T-helper 1 cell treated with Interleukin-12 subunit alpha and Interleukin-12 subunit beta and Interleukin-4 antibody, amounts not matched to agents 30 ng/mL and 1 ng/mL, for 36 hours (primary cell): Measurements from ENCODE around the gene GIT2. TPM values are rescaled to one million over a fixed set of nuclear protein-coding genes. Genes with fewer than 3 reads are reported as not detected.
"Not testable (repeated sequence)": the region's sequence is repeated elsewhere in the genome, so short reads cannot be mapped to it uniquely, and the experiment has no call there.

Experiments used
- intact Hi-C: fragments of 100-400 bp; cut with micrococcal nuclease; formaldehyde crosslinking; loops from one replicate; pipeline ENCODE4 v1.15.1; 2024
- total RNA-seq: library from RNA; stranded (reverse); gene quantifications from 2 replicates; pipeline ENCODE4 v1.2.3, GENCODE V29; 2022

GIT2 gene
- total RNA-seq, 1 donor from 2014 or later: 139 TPM

- intact Hi-C loops: no loop called here
These were observed 70.9 kb downstream of the GIT2 start for GRCh38 chr12:109925185-109925840.

DNA sequence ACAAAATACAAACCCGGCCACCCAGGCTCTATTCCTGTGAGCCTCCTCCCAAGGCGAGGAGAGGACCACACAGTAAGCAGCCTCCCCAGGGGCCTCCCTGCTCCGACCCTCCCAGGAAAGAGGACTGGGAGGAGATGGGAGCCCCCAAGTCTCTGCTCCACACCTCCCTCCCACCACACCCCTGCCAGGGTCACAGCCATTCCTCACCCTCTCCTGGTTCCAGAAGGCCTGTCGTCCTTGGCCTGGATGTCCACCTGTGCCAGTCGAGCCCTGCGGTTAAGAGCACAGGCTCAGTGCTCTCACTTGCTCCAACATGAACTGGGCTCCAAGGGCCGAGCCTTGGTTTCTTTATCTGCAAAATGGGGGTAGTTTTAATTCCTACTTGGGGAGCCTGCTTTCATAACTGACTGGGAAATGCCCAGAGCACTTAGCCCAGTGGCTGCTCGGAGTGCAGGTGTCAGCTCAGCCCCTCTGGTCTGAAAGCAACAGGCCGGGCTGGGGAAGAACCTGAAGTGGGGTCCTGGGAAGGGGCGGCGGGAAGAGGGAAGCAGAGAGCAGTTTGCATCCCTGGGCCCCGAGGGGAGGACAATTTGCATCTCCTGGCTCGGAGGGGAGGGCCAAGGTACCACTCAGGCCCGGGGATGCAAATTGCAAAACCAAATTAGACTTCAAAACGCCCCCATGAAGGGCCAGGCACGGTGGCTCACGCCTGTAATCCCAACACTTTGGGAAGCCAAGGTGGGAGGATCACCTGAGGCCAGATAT, 72.5 kb downstream of the GIT2 start:
- intact Hi-C loops: no loop called here

GRCh38 chr12:109923038-109923437, 73.1 kb downstream of the GIT2 start:
- intact Hi-C loops: no loop called here

DNA sequence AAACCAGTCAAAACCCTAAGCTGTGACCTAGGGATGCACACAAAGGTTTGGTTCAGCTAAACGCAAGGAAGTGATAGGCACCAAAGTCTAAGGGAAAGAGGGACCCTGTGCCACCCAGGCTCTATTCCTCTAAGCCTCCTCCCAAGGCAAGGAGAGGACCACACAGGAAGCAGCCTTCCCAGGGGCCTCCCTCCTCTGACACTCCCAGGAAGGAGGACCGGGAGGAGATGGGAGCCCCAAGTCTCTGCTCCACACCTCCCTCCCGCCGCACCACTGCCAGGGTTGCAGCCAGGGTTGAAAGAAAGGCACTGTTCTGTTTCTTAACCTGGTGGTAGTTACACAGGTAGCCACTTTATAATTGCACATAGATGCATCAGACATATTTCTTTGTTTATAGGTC, 74.2 kb downstream of the GIT2 start:
- intact Hi-C loops: no loop called here

- intact Hi-C loops: no loop called here
These were observed 75.8 kb downstream of the GIT2 start for GRCh38 chr12:109920261-109920780.

GRCh38 chr12:109919456-109919855, 76.7 kb downstream of the GIT2 start:
- intact Hi-C loops: no loop called here

DNA sequence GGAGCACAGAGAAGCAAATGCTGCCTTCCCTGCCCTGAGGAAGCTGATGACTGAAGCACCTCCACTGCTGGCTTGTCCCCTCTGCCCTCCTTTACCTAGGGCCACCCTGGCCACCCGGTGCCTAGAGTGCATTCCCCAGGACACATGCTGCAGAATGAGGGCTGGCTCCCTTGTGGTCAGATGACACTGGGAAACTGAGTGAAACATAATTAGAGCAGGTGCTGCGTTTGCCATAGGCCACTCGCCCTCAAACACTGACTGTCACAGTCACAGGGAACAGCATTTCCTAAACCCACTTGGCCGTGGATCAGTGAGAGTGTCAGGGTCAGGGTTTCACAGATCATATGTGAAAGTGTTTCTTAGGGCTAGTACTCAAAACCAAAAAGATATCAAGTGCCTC, 80.1 kb downstream of the GIT2 start:
- intact Hi-C loops: no loop called here

DNA sequence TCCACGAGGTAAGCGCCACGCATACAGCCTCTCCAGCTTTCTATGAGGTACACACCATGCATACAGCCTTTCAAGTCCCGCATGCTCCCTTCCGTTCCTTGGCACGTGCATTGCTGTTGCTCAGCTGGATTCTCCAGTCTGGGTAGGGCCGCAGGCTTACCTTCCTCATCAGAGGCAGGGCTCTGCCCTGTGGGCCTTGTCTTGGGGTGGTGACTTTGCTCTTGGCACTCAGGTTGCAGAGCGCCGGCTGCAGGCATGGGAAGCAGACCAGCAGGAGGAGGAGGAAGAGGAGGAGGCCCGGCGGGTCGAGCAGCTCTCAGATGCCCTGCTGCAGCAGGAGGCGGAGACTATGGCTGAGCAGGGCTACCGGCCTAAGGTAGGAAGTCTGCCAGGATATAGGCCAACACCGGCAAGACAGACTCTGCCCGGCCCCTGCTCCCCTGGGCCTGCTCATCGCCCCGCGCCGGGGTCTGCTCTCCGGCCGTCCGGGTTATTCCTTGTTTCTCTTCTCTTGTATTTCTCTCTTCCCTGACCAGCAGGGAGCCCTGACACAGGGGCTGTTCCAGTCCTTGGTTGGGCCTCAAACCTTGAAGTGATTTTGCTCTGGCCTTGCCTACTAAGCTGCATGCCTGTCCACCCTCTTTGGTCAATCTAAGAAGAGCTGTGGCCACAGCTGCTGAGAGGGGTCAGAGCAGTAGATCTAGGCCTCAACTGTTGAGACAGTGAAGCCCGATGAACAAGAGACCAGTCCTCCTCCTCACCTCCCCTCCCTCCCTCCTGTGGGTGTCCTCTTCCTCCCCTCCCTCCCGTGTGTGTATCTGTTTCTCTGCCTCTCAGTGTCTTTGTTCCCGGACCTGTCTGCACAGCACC, 80.8 kb downstream of the GIT2 start:
- intact Hi-C loops: no loop called here

- intact Hi-C loops: no loop called here
These were observed 81.7 kb downstream of the GIT2 start for GRCh38 chr12:109914461-109914860.

DNA sequence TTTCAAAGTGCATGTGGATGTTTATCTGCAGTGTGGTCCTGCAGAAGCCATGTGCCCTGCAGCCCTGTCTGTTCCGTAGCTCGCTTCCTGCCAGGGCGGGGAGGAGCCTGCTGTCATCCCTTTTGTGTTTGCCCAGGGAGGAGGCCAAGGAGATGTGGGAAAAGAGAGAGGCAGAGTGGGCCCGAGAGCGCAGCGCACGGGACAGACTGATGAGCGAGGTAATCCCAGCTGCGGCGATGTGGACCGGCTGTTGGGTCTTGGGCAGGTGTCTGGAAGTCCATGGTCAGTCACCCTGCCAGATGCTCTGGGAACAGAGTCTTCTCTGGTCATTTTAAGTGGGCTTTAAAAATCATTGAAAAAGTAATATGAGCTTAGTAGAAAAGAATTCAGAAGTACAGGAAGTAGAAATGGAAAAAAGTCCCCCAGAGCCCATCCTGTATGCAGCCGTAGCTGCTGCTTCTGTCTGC, 83.3 kb downstream of the GIT2 start:
- intact Hi-C loops: no loop called here

DNA sequence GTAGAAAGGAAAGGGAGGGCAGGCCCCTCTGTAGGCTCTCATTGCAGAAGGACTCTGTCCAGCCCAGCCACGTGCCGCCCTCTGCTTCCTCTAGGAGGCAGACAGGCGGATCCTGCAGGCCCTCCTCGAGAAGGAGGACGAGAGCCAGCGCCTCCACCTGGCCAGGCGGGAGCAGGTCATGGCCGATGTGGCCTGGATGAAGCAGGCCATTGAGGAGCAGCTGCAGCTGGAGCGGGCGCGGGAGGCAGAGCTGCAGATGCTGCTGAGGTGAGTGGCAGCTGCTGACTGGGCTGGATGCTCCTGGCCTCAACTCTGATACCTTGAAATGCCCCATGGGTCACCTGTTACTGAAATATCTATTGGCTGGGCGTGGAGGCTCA, 85.2 kb downstream of the GIT2 start:
- intact Hi-C loops: no loop called here

DNA sequence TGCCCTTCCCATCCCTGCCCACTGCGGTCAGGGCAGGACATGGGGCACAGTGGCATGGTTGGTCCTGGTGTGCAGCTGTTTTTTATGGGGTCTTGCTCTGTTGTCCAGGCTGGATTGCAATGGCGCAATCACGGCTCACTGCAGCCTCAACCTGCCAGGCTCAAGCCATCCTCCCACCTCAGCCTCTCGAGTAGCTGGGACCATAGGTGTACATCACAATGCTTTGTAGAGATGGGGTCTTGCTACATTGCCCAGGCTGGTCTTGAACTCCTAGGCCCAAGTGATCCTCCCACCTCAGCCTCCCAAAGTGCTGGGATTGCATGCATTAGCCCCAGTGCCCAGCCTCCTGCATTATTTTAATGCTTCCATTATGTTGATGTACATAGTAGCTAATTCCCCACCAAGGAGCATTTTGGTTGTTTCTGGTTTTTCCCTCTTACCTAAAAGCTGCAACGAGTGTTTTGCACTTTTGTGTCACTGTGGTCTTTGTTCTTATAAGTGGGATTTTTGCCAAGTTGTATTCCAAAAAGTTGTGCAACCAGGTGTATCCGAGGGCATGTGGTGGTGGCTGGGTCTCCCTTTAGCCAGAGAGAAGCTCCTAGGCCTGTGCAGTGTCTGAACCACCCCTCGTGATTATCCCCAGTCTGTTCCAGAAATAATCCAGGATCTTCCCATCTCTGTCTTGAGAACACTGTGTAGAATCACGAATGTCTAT, 85.8 kb downstream of the GIT2 start:
- intact Hi-C loops: no loop called here

- intact Hi-C loops: no loop called here
These were observed 90.9 kb downstream of the GIT2 start for GRCh38 chr12:109905301-109905700.

- intact Hi-C loops: no loop called here
These were observed 93.2 kb downstream of the GIT2 start for GRCh38 chr12:109902891-109903418.

DNA sequence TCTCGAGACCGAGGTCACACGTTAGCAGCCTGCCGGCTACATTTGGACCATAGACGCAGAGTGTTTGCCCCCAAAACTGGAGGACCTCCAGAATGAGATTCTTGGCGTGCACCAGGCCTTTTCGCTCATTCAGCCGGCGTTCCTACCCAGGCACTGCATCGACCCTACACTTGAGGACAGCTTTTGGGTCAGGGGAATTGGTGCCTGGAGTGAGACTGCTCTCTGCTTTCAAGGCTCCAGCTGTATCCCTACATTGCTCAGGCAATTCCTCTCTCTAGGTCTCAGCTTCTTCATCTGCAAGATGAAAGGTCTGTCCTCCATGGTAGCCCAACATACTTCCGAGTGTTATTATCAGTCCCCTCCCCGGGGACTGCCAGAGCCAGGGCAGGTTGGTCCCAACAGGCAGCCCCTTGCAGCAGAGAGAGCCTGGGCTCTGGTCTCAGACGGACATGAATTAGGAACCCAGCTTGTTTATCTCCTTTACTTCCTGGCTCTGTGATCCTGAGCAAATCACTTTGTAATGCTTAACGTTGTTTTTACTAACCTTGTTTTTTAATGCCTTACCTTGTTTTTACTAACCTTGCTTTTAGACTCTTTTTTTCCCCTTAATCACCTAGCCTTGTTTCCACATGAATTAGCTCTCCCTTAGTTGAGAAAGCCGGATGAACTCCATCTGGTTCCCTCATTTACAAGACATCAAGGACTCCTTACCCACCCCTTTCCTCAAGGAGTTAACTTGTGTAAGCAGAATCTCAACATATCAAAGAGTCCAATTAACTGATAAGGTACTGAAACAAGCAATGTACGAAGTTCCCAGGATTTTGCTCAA, 95.2 kb downstream of the GIT2 start:
- intact Hi-C loops: loop anchor here (1.0 to 2.0 kb wide), 7 partner anchors 13 to 328 kb away; partner anchors contain the start of genes ANKRD13A, FAM222A, GLTP and MMAB

GRCh38 chr12:109899783-109900751, 96.1 kb downstream of the GIT2 start, which contains the start of gene TCHP:
Gene TCHP (plus strand): TSS chr12:109900274. CDS start chr12:109903027, 2,753 bp downstream.
- intact Hi-C loops: loop anchor here (1.0 to 2.0 kb wide), 7 partner anchors 12 to 327 kb away; partner anchors contain the start of genes ANKRD13A, FAM222A, GLTP and MMAB

- intact Hi-C loops: not testable (repeated sequence)
These were observed 96.8 kb downstream of the GIT2 start for GRCh38 chr12:109899345-109899744.

- intact Hi-C loops: no loop called here
These were observed 99.1 kb downstream of the GIT2 start for GRCh38 chr12:109897029-109897428.
